Left ventricle myocardium inferior (tissue), 1 donor: ENCODE measurements around the gene SLC47A2. TPM values are rescaled to one million over a fixed set of nuclear protein-coding genes. Genes with fewer than 3 reads are reported as not detected.
"Not testable (repeated sequence)": the region's sequence is repeated elsewhere in the genome, so short reads cannot be mapped to it uniquely, and the experiment has no call there.

Source experiments
- DNase-seq: peaks from one replicate; pipeline ENCODE4 v3.0.0-alpha.2; 2020
- H3K27ac ChIP-seq: fragments of 200-600 bp; replicated peaks from 2 replicates; pipeline ENCODE4 v1.8.0; 2021
- H3K27me3 ChIP-seq: fragments of 200-600 bp; 2 replicates; pipeline ENCODE4 v1.8.0; 2021; ENCODE audit warnings: low read depth
- H3K36me3 ChIP-seq: fragments of 200-600 bp; 2 replicates; pipeline ENCODE4 v1.8.0; 2021
- H3K4me1 ChIP-seq: fragments of 200-600 bp; 2 replicates; pipeline ENCODE4 v1.8.0; 2021
- H3K4me3 ChIP-seq: fragments of 200-600 bp; 2 replicates; pipeline ENCODE4 v1.8.0; 2021; ENCODE audit warnings: mild to moderate bottlenecking, moderate library complexity
- H3K9me3 ChIP-seq: fragments of 200-600 bp; replicated peaks from 2 replicates; pipeline ENCODE4 v1.8.0; 2021
- CTCF ChIP-seq: fragments of 200-600 bp; IDR thresholded peaks from 2 replicates; pipeline ENCODE4 v1.8.0; 2021; ENCODE audit warnings: antibody characterized with exemption, mild to moderate bottlenecking, borderline replicate concordance
- intact Hi-C: fragments of 100-400 bp; cut with micrococcal nuclease; formaldehyde crosslinking; loops from one replicate; pipeline ENCODE4 v1.11.0; 2022
- long read RNA-seq: library from polyadenylated mRNA; unstranded; transcript quantifications from one replicate; pipeline ENCODE4 v2.0.0, GENCODE V29; 2021
- total RNA-seq: library from RNA; stranded (reverse); fragmentation: NEBNext Ultra II Directional; extraction: Animal tissue kit (Norgen Biotek cat#: 25700); gene quantifications from one replicate; pipeline ENCODE4 v1.2.1, GENCODE V29; 2021
- donor health status: DM: no; HTN: yes; CAD: no; lungs with severe emphysema.

Gene SLC47A2
- total RNA-seq = not detected
- long read RNA-seq = 0 reads

DNA sequence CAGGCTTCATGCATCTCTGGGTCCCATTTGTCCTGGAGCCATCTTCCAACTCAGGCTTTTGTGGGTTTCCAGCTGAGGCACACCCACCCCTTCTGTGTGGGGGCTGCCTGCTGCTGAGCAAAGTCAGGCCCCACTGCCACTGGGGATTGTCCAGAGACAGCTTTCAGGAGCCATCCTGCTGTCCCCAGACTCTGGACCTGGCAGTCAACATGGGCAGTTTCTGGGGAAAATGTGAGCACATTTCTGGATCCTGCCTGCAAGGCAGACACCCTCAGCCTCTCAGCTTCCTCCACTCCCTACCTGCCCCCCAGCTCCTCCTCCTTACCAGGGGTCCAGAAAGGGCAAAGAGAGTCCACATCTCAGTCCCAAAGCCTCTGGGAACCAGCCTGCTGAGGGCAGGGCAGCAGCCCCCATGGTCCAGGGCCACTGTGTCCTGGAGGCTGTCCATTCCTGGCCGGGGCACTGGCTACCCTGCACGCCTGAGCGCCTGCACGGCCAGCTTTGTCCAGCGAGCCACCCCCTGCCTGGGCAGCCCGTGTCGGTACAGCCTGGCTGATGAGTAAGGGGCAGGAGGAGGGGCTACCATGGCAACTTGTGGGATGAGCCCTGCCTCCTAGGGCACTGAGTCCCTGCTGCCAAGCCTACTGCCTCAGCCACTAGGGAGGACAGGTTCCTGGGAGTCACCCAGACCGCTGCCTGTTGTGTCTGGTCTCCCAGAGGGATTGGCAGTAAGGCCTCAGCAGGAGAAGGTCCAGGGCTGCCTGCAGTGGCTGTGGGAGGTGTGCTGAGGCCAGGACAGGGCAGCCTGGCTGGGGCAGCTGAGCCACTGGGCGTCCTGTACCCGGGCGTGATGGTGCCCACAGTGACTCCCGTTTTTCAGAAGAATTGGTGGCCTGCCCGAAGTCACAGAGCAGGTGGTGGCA is at the start of gene SLC47A2:
Gene SLC47A2, minus strand, starts transcription at position 477 of the 923 bp plus-strand sequence. Its CDS starts 29 bp downstream, at position 448.
- intact Hi-C loops = no loop called here
- H3K27ac ChIP-seq = no peak within 1 kb of the TSS
- no peaks in the 10 kb centered on the region for H3K9me3 ChIP-seq
- H3K4me3 ChIP-seq = no peak within 1 kb of the TSS
- no peaks in the 10 kb centered on the region for H3K27me3 ChIP-seq
- no peak for DNase-seq
- H3K36me3 ChIP-seq = no peaks in the 10 kb centered on the region
- no peak for TF ChIP-seq CTCF
- peaks cover 15% of the 10 kb centered on the region for H3K4me1 ChIP-seq

GRCh38 chr17:19766016-19766415 is 49.6 kb upstream of the SLC47A2 start:
- H3K4me1 ChIP-seq = peaks cover 3% of the 10 kb centered on the region
- no peak overlapping the region for H3K27ac ChIP-seq
- H3K36me3 ChIP-seq = no peaks in the 10 kb centered on the region
- no peaks in the 10 kb centered on the region for H3K9me3 ChIP-seq
- no peak for DNase-seq
- H3K4me3 ChIP-seq = no peak overlapping the region
- no peak for TF ChIP-seq CTCF
- intact Hi-C loops = loop anchor here (5.0 kb wide), 1 partner anchor 254 kb away; no protein-coding TSS in a partner anchor
- H3K27me3 ChIP-seq = no peaks in the 10 kb centered on the region

- H3K27me3 ChIP-seq, intact Hi-C loops, H3K4me3 ChIP-seq, DNase-seq, H3K27ac ChIP-seq, H3K4me1 ChIP-seq, H3K36me3 ChIP-seq, H3K9me3 ChIP-seq: not testable (repeated sequence)
Measured at GRCh38 chr17:19763991-19764390, 47.6 kb upstream of the SLC47A2 start.

DNA sequence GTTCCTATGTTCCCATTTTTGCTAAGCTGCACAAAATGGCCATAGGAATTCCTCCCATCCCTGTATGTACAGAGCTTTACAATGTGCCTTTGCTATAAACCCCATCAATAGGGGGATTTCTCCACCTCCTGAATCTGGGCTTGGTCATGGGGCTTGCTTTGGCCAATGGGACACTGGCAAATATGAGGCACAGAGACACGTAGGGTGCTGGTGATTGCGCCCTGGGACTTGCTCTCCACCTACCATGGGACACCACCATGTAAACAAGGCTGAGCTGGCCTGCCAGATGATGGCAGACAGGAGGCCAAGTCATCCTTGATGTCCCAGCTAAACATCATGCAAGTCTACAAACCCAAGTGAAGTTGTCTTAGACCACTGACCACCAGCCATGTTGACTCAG is 47.0 kb upstream of the SLC47A2 start:
- no peaks in the 10 kb centered on the region for H3K9me3 ChIP-seq
- DNase-seq = no peak
- intact Hi-C loops = no loop called here
- no peaks in the 10 kb centered on the region for H3K36me3 ChIP-seq
- no peak overlapping the region for H3K4me3 ChIP-seq
- H3K27ac ChIP-seq = no peak overlapping the region
- H3K4me1 ChIP-seq = peaks cover 3% of the 10 kb centered on the region
- no peak for TF ChIP-seq CTCF
- no peaks in the 10 kb centered on the region for H3K27me3 ChIP-seq

DNA sequence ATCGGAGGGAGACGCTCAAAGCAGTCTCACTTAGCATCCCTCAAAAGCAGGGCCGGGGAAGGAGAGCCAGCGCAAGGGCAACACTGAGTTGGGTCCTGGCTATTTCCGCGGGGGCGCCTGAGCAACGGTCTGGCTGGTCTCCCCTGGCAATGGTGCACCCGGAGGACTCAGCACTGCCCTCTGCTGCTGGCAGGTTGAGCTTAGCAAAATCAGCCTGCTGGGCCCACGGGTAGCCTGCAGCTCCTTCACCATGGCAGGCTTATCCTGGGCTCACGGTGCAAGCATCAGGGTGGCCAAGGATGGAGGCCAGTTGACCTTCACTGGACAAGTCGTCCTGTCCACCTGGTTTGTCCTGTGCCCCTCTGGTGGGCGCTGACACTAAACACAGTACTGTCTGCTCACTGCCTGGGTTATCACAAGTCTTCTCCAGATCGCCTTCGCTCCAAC is 46.2 kb upstream of the SLC47A2 start:
- peak; percentile 81 for TF ChIP-seq CTCF
- Histone ChIP-seq H3K27ac (no peak overlapping the region), H3K9me3 (no peaks in the 10 kb centered on the region), H3K36me3 (no peaks in the 10 kb centered on the region), H3K4me3 (no peak overlapping the region), H3K4me1 (peaks cover 3% of the 10 kb centered on the region), H3K27me3 (peaks cover 6% of the 10 kb centered on the region)
- DNase-seq = peak; percentile 75
- intact Hi-C loops = no loop called here

DNA sequence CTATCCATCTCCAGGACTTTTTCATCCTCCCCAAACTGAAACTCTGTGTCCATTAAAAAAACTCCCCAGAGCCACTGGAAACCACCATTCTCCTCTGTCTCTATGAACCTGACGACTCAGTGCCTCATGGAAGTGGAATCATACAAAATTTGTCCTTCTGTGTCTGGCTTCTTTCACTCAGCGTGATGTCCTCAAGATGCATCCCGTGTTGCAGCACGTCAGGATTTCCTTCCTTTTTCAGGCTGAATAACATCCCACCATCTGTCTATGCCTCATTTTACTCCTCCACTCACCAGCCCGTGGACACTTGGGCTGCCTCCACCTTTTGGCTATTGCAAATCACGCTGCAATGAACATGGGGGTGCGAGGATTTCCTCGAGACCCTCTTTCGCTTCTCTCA is 44.4 kb upstream of the SLC47A2 start:
- no peaks in the 10 kb centered on the region for H3K4me1 ChIP-seq
- H3K36me3 ChIP-seq = no peaks in the 10 kb centered on the region
- no peak for DNase-seq
- intact Hi-C loops = no loop called here
- TF ChIP-seq CTCF = no peak
- no peak overlapping the region for H3K4me3 ChIP-seq
- H3K27ac ChIP-seq = no peak overlapping the region
- no peaks in the 10 kb centered on the region for H3K9me3 ChIP-seq
- peaks cover 8% of the 10 kb centered on the region for H3K27me3 ChIP-seq
